ENCODE data around the gene ADAMTS18. TPM values are rescaled to one million over a fixed set of nuclear protein-coding genes. Genes with fewer than 3 reads are reported as not detected.
A peak's percentile ranks its signal among the peaks of the same experiment; 100 is the strongest.

ADAMTS18 gene
- total and polyA plus RNA-seq, 9 of the 15 experiments (the other 6 are each of a cell fraction or from before 2014, with no cell fraction given) = not detected

GRCh38 chr16:77430787-77431585 lies 3.8 kb downstream of the ADAMTS18 start:
- peaks cover 2 to 19% of the 10 kb centered on the region in 2 experiments; a peak in 1 of 5 replicates for H3K27me3 ChIP-seq (ENCODE audit: control insufficient read depth in 2 of 2, insufficient read depth in 2 of 2, low read length in 2 of 2)
- no peaks in the 10 kb centered on the region for H4K20me1 ChIP-seq (replicated peaks; ENCODE audit: control insufficient read depth, insufficient read depth, low read length)
- CTCF ChIA-PET (ENCODE audit: low intra/inter-chr PET ratio) = no interaction called here
- DNase-seq (ENCODE audit: extremely low read depth in 1 of 4, low spot score in 3 of 4) (no peak), ATAC-seq (no peak), FAIRE-seq (no peak)
- in situ Hi-C loops (cut with MboI) (no loop called here), intact Hi-C loops (cut with micrococcal nuclease) (no loop called here)
- H3K9me1 ChIP-seq (ENCODE audit: control insufficient read depth, insufficient read depth, low read length) = no peaks in the 10 kb centered on the region
- no peak overlapping the region for H2AFZ ChIP-seq (ENCODE audit: low read depth, low read length)
- TF ChIP-seq REST (IDR thresholded peaks at IDR 0.05; ENCODE audit: borderline replicate concordance) (0 out of 2 replicates have a peak, but pooled peaks have one; percentile 15), REST (CRISPR knock-in tag; IDR thresholded peaks at IDR 0.05; ENCODE audit: low read depth) (no peak), COPS2 (conservative IDR thresholded peaks at IDR 0.05) (no peak)
- no peak overlapping the region for H3K4me3 ChIP-seq
- H3K36me3 ChIP-seq (ENCODE audit: control insufficient read depth, insufficient read depth, low read length) = no peaks in the 10 kb centered on the region
- H3K9ac ChIP-seq (ENCODE audit: insufficient read depth in 1 of 2, low read depth in 2 of 2, low read length in 2 of 2) = no peak overlapping the region
- no TSS peak for BruUV-seq (replicated peaks)
- no peaks in the 10 kb centered on the region for H3K4me1 ChIP-seq (replicated peaks in 1 of 2; ENCODE audit: control insufficient read depth in 2 of 2, insufficient read depth in 2 of 2, low read length in 2 of 2)
- no peak overlapping the region for H3K4me2 ChIP-seq (ENCODE audit: insufficient read depth, low read length)
- H3K9me3 ChIP-seq (replicated peaks; ENCODE audit: control insufficient read depth, insufficient read depth, low read depth, low read length) = no peaks in the 10 kb centered on the region
- POLR2A ChIA-PET = no interaction called here
- H3K79me2 ChIP-seq (ENCODE audit: control insufficient read depth, insufficient read depth, low read length) = no peaks in the 10 kb centered on the region
- H3K27ac ChIP-seq (ENCODE audit: extremely low read depth, low read depth, low read length) = no peak overlapping the region
- WGBS (ENCODE audit: insufficient coverage, low coverage, missing lambda C conversion rate) = 1% methylated on average over 17 of the region's 17 CpGs
